WTC11 (cell line): Measurements from ENCODE around the gene TEX11. TPM values are rescaled to one million over a fixed set of nuclear protein-coding genes. Genes with fewer than 3 reads are reported as not detected.

Experiments used
- ATAC-seq: fragments of 200-7000 bp; cut with Tn5 transposase; 2 replicates; pipeline ENCODE4 v1.10.0; 2021; ENCODE audit warnings: mild to moderate bottlenecking, moderate library complexity
- Bru-seq: library from RNA; stranded (reverse); fragments of 400-500 nt; gene quantifications from one replicate; lab custom pipeline; 2021; lab: Mats Ljungman, UMichigan
- CTCF ChIA-PET: fragments of 300-600 bp; sonication (Branson Sonifier 250); formaldehyde crosslinking; loops from one replicate; lab custom pipeline; 2021; ENCODE audit warnings: antibody characterized with exemption; lab: Charles Lee
- POLR2A ChIA-PET: fragments of 350-600 bp; sonication (Branson Sonifier 250); formaldehyde crosslinking; loops from one replicate; lab custom pipeline; 2021; ENCODE audit warnings: antibody characterized with exemption; lab: Charles Lee
- DNase-seq: peaks from one replicate; pipeline ENCODE4 v3.0.0; 2021; ENCODE audit warnings: low spot score
- H3K27ac Mint-ChIP-seq: 2 replicates; pipeline ENCODE4 v1.8.0; 2021; ENCODE audit warnings: mixed read lengths
- H3K27me3 Mint-ChIP-seq: 2 replicates; pipeline ENCODE4 v1.8.0; 2021; ENCODE audit warnings: low read depth, mild to moderate bottlenecking, moderate library complexity, mixed read lengths
- H3K36me3 Mint-ChIP-seq: 2 replicates; pipeline ENCODE4 v1.8.0; 2021; ENCODE audit warnings: mixed read lengths
- H3K4me1 Mint-ChIP-seq: 2 replicates; pipeline ENCODE4 v1.8.0; 2022; ENCODE audit warnings: mixed read lengths
- H3K4me3 Mint-ChIP-seq: 2 replicates; pipeline ENCODE4 v1.8.0; 2021; ENCODE audit warnings: mild to moderate bottlenecking, moderate library complexity, mixed read lengths
- H3K9me3 Mint-ChIP-seq: 2 replicates; pipeline ENCODE4 v1.8.0; 2021; ENCODE audit warnings: mixed read lengths
- ATF1 ChIP-seq: sonication (generic); formaldehyde crosslinking; IDR thresholded peaks from 2 replicates; pipeline ENCODE4 v1.8.1; 2023; ENCODE audit warnings: mild to moderate bottlenecking, moderate library complexity, missing genetic modification reagents
- ATF3 ChIP-seq: sonication (generic); formaldehyde crosslinking; conservative IDR thresholded peaks from 2 replicates; pipeline ENCODE4 v1.8.1; 2022; ENCODE audit warnings: mild to moderate bottlenecking, missing genetic modification reagents
- ATF6 ChIP-seq: sonication (generic); formaldehyde crosslinking; IDR thresholded peaks from 2 replicates; pipeline ENCODE4 v1.8.1; 2023; ENCODE audit warnings: mild to moderate bottlenecking, missing genetic modification reagents
- CREB1 ChIP-seq: sonication (generic); formaldehyde crosslinking; IDR thresholded peaks from 2 replicates; pipeline ENCODE4 v1.8.0; 2023; ENCODE audit warnings: mild to moderate bottlenecking, missing genetic modification reagents
- CREM ChIP-seq: sonication (generic); formaldehyde crosslinking; IDR thresholded peaks from 2 replicates; pipeline ENCODE4 v1.8.1; 2022; ENCODE audit warnings: mild to moderate bottlenecking, missing genetic modification reagents, moderate library complexity
- CTCF ChIP-seq: fragments of 200-600 bp; IDR thresholded peaks from 2 replicates; pipeline ENCODE4 v1.8.0; 2022; ENCODE audit warnings: antibody characterized with exemption
- ERG ChIP-seq: fragments of 250-450 bp; sonication (Bioruptor Pico); IDR thresholded peaks from 2 replicates; pipeline ENCODE4 v1.8.0; 2021; ENCODE audit warnings: mild to moderate bottlenecking
- GTF2I ChIP-seq: fragments of 250-450 bp; sonication (Bioruptor Pico); conservative IDR thresholded peaks from 2 replicates; pipeline ENCODE4 v1.4.0; 2021; ENCODE audit warnings: mild to moderate bottlenecking
- HMGA2 ChIP-seq: fragments of 250-450 bp; sonication (Bioruptor Pico); IDR thresholded peaks from 2 replicates; pipeline ENCODE4 v1.4.0; 2021; ENCODE audit warnings: mild to moderate bottlenecking, moderate library complexity
- MLX ChIP-seq: sonication (generic); formaldehyde crosslinking; IDR thresholded peaks from 2 replicates; pipeline ENCODE4 v1.8.1; 2023; ENCODE audit warnings: mild to moderate bottlenecking, missing genetic modification reagents, moderate library complexity
- MYBL2 ChIP-seq: sonication (generic); formaldehyde crosslinking; IDR thresholded peaks from 2 replicates; pipeline ENCODE4 v1.8.1; 2023; ENCODE audit warnings: mild to moderate bottlenecking, moderate library complexity, missing genetic modification reagents
- NR3C1 ChIP-seq: sonication (generic); formaldehyde crosslinking; conservative IDR thresholded peaks from 2 replicates; pipeline ENCODE4 v1.8.1; 2023; ENCODE audit warnings: low read depth, mild to moderate bottlenecking, missing genetic modification reagents
- ZBTB43 ChIP-seq: sonication (generic); formaldehyde crosslinking; IDR thresholded peaks from 2 replicates; pipeline ENCODE4 v1.8.1; 2023; ENCODE audit warnings: mild to moderate bottlenecking, missing genetic modification reagents
- ZNF138 ChIP-seq: sonication (generic); formaldehyde crosslinking; conservative IDR thresholded peaks from 2 replicates; pipeline ENCODE4 v1.8.1; 2022; ENCODE audit warnings: mild to moderate bottlenecking, moderate library complexity, missing genetic modification reagents
- ZNF219 ChIP-seq: sonication (generic); formaldehyde crosslinking; IDR thresholded peaks from 2 replicates; pipeline ENCODE4 v1.8.0; 2023; ENCODE audit warnings: missing genetic modification reagents, mild to moderate bottlenecking, borderline replicate concordance
- ZNF281 ChIP-seq: sonication (generic); formaldehyde crosslinking; IDR thresholded peaks from 2 replicates; pipeline ENCODE4 v1.8.0; 2023; ENCODE audit warnings: mild to moderate bottlenecking, missing genetic modification reagents
- long read RNA-seq, 3 experiments: library from RNA in 1 of 3; library from capped mRNA in 1 of 3; library from polyadenylated mRNA in 1 of 3; unstranded in 2 of 3; stranded (forward) in 1 of 3; transcript quantifications; one replicate each; pipeline ENCODE4 v2.0.0, GENCODE V29; 2021
- total RNA-seq: library from RNA; stranded (reverse); gene quantifications from 3 replicates; pipeline ENCODE4 v1.2.3, GENCODE V29; 2021

TEX11 gene
- 0.18 to 0.31 TPM (median 0.23 TPM) in 3 replicates for total RNA-seq
- percentile 11 among the genes with signal in this experiment for Bru-seq, nascent RNA
- long read RNA-seq, experiment 1: 0 reads
- long read RNA-seq, experiment 2, partial matches to known transcripts: 0 of 1 reads
- long read RNA-seq, experiment 2, other reads (novel, unspliced or antisense): 1 of 1 reads
- long read RNA-seq, experiment 3, partial matches to known transcripts: 0 of 2 reads
- long read RNA-seq, experiment 3, other reads (novel, unspliced or antisense): 1 of 2 reads

- peaks cover 4% of the 10 kb centered on the region for H3K27me3 Mint-ChIP-seq
- POLR2A ChIA-PET: no interaction called here
Measured at GRCh38 chrX:70908541-70908940, at the start of gene TEX11. Gene TEX11, minus strand, starts transcription at chrX:70908711. Its CDS starts 922 bp downstream, at chrX:70907789.

GRCh38 chrX:70954871-70955270 is 46.4 kb upstream of the TEX11 start:
- Mint-ChIP-seq H3K4me3 (no peak overlapping the region), H3K9me3 (peaks cover 4% of the 10 kb centered on the region), H3K27me3 (no peaks in the 10 kb centered on the region), H3K4me1 (peaks cover 1% of the 10 kb centered on the region), H3K36me3 (no peaks in the 10 kb centered on the region), H3K27ac (no peak overlapping the region)
- CTCF ChIA-PET: no interaction called here
- DNase-seq (no peak), ATAC-seq (no peak)
- POLR2A ChIA-PET: no interaction called here
- TF ChIP-seq ZBTB43: no peak
- no peak for TF ChIP-seq MLX (CRISPR knock-in tag)
- no peak for TF ChIP-seq ERG (CRISPR knock-in tag)
- no peak for TF ChIP-seq ZNF281 (CRISPR knock-in tag)
- TF ChIP-seq ATF3 (CRISPR knock-in tag): no peak
- no peak for TF ChIP-seq HMGA2 (CRISPR knock-in tag)
- TF ChIP-seq NR3C1 (CRISPR knock-in tag): no peak
- TF ChIP-seq GTF2I: no peak
- no peak for TF ChIP-seq CREM (CRISPR knock-in tag)
- TF ChIP-seq CREB1 (CRISPR knock-in tag): no peak
- TF ChIP-seq ZNF138 (CRISPR knock-in tag): no peak
- TF ChIP-seq ATF1 (CRISPR knock-in tag): no peak

More at GRCh38 chrX:70908541-70908940, at the start of gene TEX11:
- DNase-seq (peak; percentile 47), ATAC-seq (peak; percentile 87)
- H3K9me3 Mint-ChIP-seq: peaks cover 9% of the 10 kb centered on the region; the same call in 1 of the 2 replicates
- CTCF ChIA-PET: no interaction called here
- no peak within 1 kb of the TSS for H3K27ac Mint-ChIP-seq
- H3K36me3 Mint-ChIP-seq: no peaks in the 10 kb centered on the region
- TF ChIP-seq CTCF (0 out of 2 replicates have a peak, but pooled peaks have one; percentile 9), MYBL2 (CRISPR knock-in tag) (no peak), ZNF219 (CRISPR knock-in tag) (no peak), CREM (CRISPR knock-in tag) (no peak), ATF6 (CRISPR knock-in tag) (no peak)
- H3K4me1 Mint-ChIP-seq: no peaks in the 10 kb centered on the region
- H3K4me3 Mint-ChIP-seq: no peak within 1 kb of the TSS
